ENCODE measurements around the gene NKAIN2. TPM values are rescaled to one million over a fixed set of nuclear protein-coding genes. Genes with fewer than 3 reads are reported as not detected.

Gene NKAIN2
- total and polyA plus RNA-seq, 9 of the 15 experiments (the other 6 are each of a cell fraction or from before 2014, with no cell fraction given) = not detected

- no peaks in the 10 kb centered on the region for H3K36me3 ChIP-seq (ENCODE audit: control insufficient read depth, insufficient read depth, low read length)
- H3K4me1 ChIP-seq (replicated peaks in 1 of 2; ENCODE audit: control insufficient read depth in 2 of 2, insufficient read depth in 2 of 2, low read length in 2 of 2) = no peaks in the 10 kb centered on the region
- WGBS (ENCODE audit: insufficient coverage, low coverage, missing lambda C conversion rate) = 1% methylated on average over 3 of the region's 3 CpGs
- DNase-seq (ENCODE audit: extremely low read depth in 1 of 4, low spot score in 3 of 4) = no peak
- POLR2A ChIA-PET = no interaction called here
- no peaks in the 10 kb centered on the region for H4K20me1 ChIP-seq (replicated peaks; ENCODE audit: control insufficient read depth, insufficient read depth, low read length)
- CTCF ChIA-PET (ENCODE audit: low intra/inter-chr PET ratio) = no interaction called here
- ATAC-seq = no peak
- H3K9ac ChIP-seq (ENCODE audit: insufficient read depth in 1 of 2, low read depth in 2 of 2, low read length in 2 of 2) = no peak overlapping the region
- H3K9me1 ChIP-seq (ENCODE audit: control insufficient read depth, insufficient read depth, low read length) = no peaks in the 10 kb centered on the region
- H3K9me3 ChIP-seq (replicated peaks; ENCODE audit: control insufficient read depth, insufficient read depth, low read depth, low read length) = no peaks in the 10 kb centered on the region
- no peak overlapping the region for H3K27ac ChIP-seq (ENCODE audit: extremely low read depth, low read depth, low read length)
- in situ Hi-C loops (cut with MboI) (no loop called here), intact Hi-C loops (cut with micrococcal nuclease) (no loop called here)
- no TSS peak for BruUV-seq (replicated peaks)
- peaks cover 0 to 4% of the 10 kb centered on the region in 2 experiments; a peak in 1 of 5 replicates for H3K27me3 ChIP-seq (ENCODE audit: control insufficient read depth in 2 of 2, insufficient read depth in 2 of 2, low read length in 2 of 2)
- no peak overlapping the region for H2AFZ ChIP-seq (ENCODE audit: low read depth, low read length)
- no peak overlapping the region for H3K4me2 ChIP-seq (ENCODE audit: insufficient read depth, low read length)
- H3K79me2 ChIP-seq (ENCODE audit: control insufficient read depth, insufficient read depth, low read length) = no peaks in the 10 kb centered on the region
- no peak for FAIRE-seq
- TF ChIP-seq CREM (IDR thresholded peaks at IDR 0.05; ENCODE audit: low read depth) (no peak), MXD1 (CRISPR knock-in tag; IDR thresholded peaks at IDR 0.05; ENCODE audit: borderline replicate concordance, poor library complexity, severe bottlenecking) (no peak), ESRRB (CRISPR knock-in tag; IDR thresholded peaks at IDR 0.05; ENCODE audit: borderline replicate concordance) (no peak), ILK (tag; IDR thresholded peaks at IDR 0.05; ENCODE audit: borderline replicate concordance, low read depth) (no peak), NR3C1 (CRISPR knock-in tag; IDR thresholded peaks at IDR 0.05) (no peak)
- TF ChIP-seq, protein P1, sequence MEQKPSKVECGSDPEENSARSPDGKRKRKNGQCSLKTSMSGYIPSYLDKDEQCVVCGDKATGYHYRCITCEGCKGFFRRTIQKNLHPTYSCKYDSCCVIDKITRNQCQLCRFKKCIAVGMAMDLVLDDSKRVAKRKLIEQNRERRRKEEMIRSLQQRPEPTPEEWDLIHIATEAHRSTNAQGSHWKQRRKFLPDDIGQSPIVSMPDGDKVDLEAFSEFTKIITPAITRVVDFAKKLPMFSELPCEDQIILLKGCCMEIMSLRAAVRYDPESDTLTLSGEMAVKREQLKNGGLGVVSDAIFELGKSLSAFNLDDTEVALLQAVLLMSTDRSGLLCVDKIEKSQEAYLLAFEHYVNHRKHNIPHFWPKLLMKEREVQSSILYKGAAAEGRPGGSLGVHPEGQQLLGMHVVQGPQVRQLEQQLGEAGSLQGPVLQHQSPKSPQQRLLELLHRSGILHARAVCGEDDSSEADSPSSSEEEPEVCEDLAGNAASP (IDR thresholded peaks at IDR 0.05) = no peak
- no peak overlapping the region for H3K4me3 ChIP-seq
These were observed 1019.1 kb downstream of the NKAIN2 start for GRCh38 chr6:124822721-124823120.
